A673 (cell line): ENCODE data around the gene MAGEA12.
"Not testable (repeated sequence)": the region's sequence is repeated elsewhere in the genome, so short reads cannot be mapped to it uniquely, and the experiment has no call there.

Experiments
- CTCF ChIP-seq: fragments of 300-800, 200-600 bp; sonication (generic); conservative IDR thresholded peaks from 2 replicates; pipeline ENCODE4 v1.5.1; 2017; ENCODE audit warnings: low read depth, mild to moderate bottlenecking, antibody characterized with exemption, low read length, moderate library complexity, mixed read lengths
- EZH2 ChIP-seq: fragments of 200-600 bp; sonication (generic); IDR thresholded peaks from 2 replicates; pipeline ENCODE4 v1.6.1; 2017; ENCODE audit warnings: borderline replicate concordance, low read depth, mild to moderate bottlenecking, mixed read lengths, antibody characterized with exemption, low read length; ENCODE audit not compliant: poor library complexity, severe bottlenecking

GRCh38 chrX:152758918-152759317, 25.4 kb downstream of the MAGEA12 start, which contains the start of gene CSAG3:
- not testable (repeated sequence) for TF ChIP-seq CTCF, EZH2
